Measurements from ENCODE around the gene CELF1.
"Not testable (repeated sequence)": the region's sequence is repeated elsewhere in the genome, so short reads cannot be mapped to it uniquely, and the experiment has no call there.

DNA sequence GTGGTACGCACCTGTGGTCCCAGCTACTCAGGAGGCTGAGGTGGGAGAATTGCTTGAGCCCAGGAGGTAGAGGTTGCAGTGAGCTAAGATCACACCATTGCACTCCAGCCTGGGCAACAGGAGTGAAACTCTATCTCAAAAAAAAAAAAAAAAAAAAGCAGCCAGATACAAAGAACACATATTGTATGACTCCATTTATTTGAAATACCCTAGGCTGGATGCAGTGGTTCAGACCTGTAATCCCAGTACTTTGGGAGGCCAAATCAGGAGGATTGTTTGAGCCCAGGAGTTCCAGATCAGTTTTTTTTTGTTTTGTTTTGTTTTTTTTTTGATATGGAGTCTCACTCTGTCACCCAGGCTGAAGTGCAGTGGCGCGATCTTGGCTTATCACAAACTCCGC lies 9.5 kb upstream of the CELF1 start:
- TF ChIP-seq, protein P1, sequence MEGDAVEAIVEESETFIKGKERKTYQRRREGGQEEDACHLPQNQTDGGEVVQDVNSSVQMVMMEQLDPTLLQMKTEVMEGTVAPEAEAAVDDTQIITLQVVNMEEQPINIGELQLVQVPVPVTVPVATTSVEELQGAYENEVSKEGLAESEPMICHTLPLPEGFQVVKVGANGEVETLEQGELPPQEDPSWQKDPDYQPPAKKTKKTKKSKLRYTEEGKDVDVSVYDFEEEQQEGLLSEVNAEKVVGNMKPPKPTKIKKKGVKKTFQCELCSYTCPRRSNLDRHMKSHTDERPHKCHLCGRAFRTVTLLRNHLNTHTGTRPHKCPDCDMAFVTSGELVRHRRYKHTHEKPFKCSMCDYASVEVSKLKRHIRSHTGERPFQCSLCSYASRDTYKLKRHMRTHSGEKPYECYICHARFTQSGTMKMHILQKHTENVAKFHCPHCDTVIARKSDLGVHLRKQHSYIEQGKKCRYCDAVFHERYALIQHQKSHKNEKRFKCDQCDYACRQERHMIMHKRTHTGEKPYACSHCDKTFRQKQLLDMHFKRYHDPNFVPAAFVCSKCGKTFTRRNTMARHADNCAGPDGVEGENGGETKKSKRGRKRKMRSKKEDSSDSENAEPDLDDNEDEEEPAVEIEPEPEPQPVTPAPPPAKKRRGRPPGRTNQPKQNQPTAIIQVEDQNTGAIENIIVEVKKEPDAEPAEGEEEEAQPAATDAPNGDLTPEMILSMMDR (IDR thresholded peaks at IDR 0.05; ENCODE audit: poor library complexity), result not testable (repeated sequence)
- not testable (repeated sequence) for TF ChIP-seq EZH2phosphoT487 (IDR thresholded peaks at IDR 0.05; ENCODE audit: low read depth, severe bottlenecking, unreplicated experiment)

Measured in hepatocyte (in vitro differentiated cells).